ENCODE results near the gene PRKD2.
"Not testable (repeated sequence)": the region's sequence is repeated elsewhere in the genome, so short reads cannot be mapped to it uniquely, and the experiment has no call there.

PRKD2 gene

DNA sequence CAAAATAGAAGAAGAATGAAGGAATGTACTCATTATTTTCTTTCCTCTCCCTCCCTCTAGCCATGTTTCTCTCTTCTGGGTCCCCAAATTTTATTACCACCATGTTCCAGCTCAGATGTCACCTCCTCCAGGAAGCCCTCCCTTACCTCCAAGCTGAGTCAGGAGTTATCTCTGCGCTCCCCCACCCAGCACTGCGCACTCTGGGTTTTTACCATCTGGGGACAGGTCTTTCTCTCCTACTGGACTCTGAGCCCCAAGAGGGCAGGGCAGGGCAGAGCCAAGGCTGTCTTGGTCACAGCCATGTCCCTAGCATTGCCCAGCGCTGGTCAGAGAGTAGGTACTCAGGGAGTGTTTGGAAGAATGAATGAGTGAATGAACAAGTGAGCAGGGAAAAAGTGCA lies 83.8 kb downstream of the PRKD2 start:
- Histone ChIP-seq H3K9ac (ENCODE audit: low read depth, low read length) (no peak overlapping the region), H3K27me3 (ENCODE audit: insufficient read depth, low read length) (peaks cover 68% of the 10 kb centered on the region), H3K27ac (ENCODE audit: low read length) (no peak overlapping the region), H3K4me3 (ENCODE audit: low read length) (no peak overlapping the region), H3K36me3 (ENCODE audit: insufficient read depth, low read depth, low read length) (no peaks in the 10 kb centered on the region), H3K4me1 (ENCODE audit: insufficient read depth, low read length) (peaks cover 10% of the 10 kb centered on the region), H3K9me3 (ENCODE audit: insufficient read depth, low read depth, low read length) (no peaks in the 10 kb centered on the region)

DNA sequence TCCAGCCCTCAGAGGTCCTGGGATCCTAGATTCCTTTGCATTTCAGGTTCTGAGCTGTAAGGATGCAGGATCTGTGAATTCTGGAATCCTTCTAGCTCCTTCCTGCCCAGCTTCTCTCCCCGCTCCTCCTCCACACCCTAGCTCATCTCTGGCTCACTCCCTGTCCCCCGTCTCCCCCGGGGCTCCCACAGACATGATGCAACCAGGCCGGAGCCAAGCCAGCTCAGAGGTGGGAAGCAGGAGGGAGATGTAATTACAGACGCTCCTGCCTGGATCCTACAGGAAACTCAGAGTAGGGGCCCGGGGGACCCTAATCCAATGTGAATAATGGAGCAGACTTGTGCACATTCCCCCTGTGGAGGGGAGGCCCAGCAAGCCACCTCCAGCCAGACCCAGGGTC lies 85.4 kb downstream of the PRKD2 start:
- Histone ChIP-seq H3K36me3 (ENCODE audit: insufficient read depth, low read depth, low read length) (no peaks in the 10 kb centered on the region), H3K4me3 (ENCODE audit: low read length) (0 out of 2 replicates have a peak overlapping the region, but pooled peaks have one; percentile 16), H3K27ac (ENCODE audit: low read length) (no peak overlapping the region), H3K9ac (ENCODE audit: low read depth, low read length) (no peak overlapping the region), H3K9me3 (ENCODE audit: insufficient read depth, low read depth, low read length) (no peaks in the 10 kb centered on the region), H3K27me3 (ENCODE audit: insufficient read depth, low read length) (peaks cover 51% of the 10 kb centered on the region), H3K4me1 (ENCODE audit: insufficient read depth, low read length) (peaks cover 10% of the 10 kb centered on the region)

DNA sequence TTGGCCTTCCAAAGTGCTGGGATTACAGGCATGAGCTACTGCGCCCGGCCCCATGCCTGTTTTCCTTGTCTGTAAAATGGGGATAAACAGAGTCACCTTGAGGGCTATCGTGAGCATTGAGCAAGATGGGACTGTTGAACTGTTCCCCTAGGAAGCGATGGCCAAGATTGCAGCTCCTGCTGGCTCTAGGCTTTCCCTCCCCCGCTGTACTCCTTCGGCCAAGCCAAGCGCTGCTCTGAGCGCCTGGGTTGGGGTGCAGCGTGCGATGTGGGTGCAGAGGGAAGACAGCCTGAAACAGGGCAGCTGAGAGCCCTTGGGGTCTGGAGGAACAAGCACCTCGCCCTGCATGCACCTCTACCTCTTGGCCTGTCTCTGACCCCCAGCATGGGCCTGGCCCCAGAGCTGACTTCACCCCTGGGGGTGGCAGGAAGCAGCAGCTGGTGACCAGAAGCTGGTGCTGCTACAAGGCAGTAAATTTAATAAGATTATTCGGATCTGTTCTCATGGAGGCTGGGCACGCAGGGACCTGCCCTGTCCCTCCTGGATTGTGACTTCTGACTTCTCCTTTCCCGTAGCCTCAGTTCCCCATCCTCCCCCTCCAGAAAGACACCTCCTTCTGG lies 86.2 kb downstream of the PRKD2 start:
- Histone ChIP-seq H3K4me1 (ENCODE audit: insufficient read depth, low read length) (peaks cover 10% of the 10 kb centered on the region), H3K27ac (ENCODE audit: low read length) (no peak overlapping the region)

DNA sequence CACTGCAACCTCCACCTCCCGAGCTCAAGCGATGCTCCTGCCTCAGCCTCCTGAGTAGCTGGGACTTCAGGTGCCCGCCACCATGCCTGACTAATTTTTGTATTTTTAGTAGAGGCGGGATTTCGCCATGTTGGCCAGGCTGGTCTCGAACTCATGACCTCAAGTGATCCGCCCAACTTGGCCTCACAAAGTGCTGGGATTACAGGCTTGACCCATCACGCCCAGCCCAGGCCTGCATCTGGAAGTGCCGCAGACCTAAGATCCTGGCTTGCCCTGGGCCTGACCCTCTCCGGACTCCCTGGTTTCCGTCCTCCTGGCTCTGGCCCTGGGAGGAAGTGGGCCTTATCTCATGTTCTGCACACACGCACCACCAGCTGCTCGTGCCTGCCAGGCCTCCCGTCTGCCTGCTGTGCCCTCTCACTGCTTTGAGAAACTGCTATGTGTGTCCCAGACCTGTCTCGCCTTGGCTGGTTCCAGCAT lies 87.3 kb downstream of the PRKD2 start:
- no peaks in the 10 kb centered on the region for H3K36me3 ChIP-seq (ENCODE audit: insufficient read depth, low read depth, low read length)
- H3K4me3 ChIP-seq (ENCODE audit: low read length) = no peak overlapping the region
- no peak overlapping the region for H3K9ac ChIP-seq (ENCODE audit: low read depth, low read length)
- peaks cover 34% of the 10 kb centered on the region for H3K27me3 ChIP-seq (ENCODE audit: insufficient read depth, low read length)
- H3K9me3 ChIP-seq (ENCODE audit: insufficient read depth, low read depth, low read length) = no peaks in the 10 kb centered on the region
- H3K4me1 ChIP-seq (ENCODE audit: insufficient read depth, low read length) = peaks cover 10% of the 10 kb centered on the region
- H3K27ac ChIP-seq (ENCODE audit: low read length) = no peak overlapping the region

More for the DNA sequence above, 86.2 kb downstream of the PRKD2 start:
- Histone ChIP-seq H3K27me3 (ENCODE audit: insufficient read depth, low read length) (peaks cover 43% of the 10 kb centered on the region), H3K36me3 (ENCODE audit: insufficient read depth, low read depth, low read length) (no peaks in the 10 kb centered on the region), H3K4me3 (ENCODE audit: low read length) (no peak overlapping the region), H3K9me3 (ENCODE audit: insufficient read depth, low read depth, low read length) (no peaks in the 10 kb centered on the region), H3K9ac (ENCODE audit: low read depth, low read length) (no peak overlapping the region)

DNA sequence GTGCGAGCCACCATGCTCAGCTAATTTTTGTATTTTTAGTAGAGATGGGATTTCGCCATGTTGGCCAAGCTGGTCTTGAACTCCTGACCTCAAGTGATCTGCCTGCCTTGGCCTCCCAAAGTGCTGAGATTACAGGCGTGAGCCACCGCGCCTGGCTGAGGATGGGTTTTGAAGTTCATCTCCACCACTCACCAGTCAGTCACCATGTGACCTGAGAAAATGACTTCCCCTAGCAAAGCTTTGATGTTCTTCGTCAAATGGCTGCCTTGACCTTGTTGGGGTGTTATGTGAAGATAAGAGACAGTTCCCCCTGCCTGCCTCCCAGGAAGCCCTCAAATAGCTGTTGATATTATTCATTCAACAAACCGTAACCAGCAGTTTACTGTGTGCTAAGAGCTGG lies 87.9 kb downstream of the PRKD2 start:
- H3K27ac ChIP-seq (ENCODE audit: low read length); H3K36me3 ChIP-seq (ENCODE audit: insufficient read depth, low read depth, low read length); H3K9me3 ChIP-seq (ENCODE audit: insufficient read depth, low read depth, low read length); H3K4me3 ChIP-seq (ENCODE audit: low read length); H3K9ac ChIP-seq (ENCODE audit: low read depth, low read length): not testable (repeated sequence)
- Histone ChIP-seq H3K27me3 (ENCODE audit: insufficient read depth, low read length) (peaks cover 31% of the 10 kb centered on the region), H3K4me1 (ENCODE audit: insufficient read depth, low read length) (peaks cover 10% of the 10 kb centered on the region)

DNA sequence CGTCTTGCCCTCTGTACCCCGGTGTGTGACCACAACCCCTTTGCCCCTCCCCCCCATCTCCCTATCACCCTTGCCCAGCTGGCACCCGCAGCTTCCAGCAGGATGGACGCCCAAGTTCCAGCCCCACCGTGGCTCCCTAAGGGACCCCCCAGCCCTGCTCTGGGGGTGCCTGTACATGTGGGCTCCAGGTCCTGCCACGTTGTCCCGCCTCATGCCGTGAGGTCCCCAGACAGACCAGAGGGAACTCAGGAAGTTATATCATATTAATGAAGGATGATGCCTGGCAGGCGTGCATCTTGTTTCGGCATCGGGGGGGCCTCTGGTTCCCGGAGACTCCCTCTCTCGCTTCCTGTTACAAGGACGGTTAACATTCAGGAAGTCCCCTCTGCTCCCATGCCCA lies 90.5 kb downstream of the PRKD2 start:
- Histone ChIP-seq H3K27ac (ENCODE audit: low read length) (no peak overlapping the region), H3K9me3 (ENCODE audit: insufficient read depth, low read depth, low read length) (no peaks in the 10 kb centered on the region), H3K27me3 (ENCODE audit: insufficient read depth, low read length) (peaks cover 5% of the 10 kb centered on the region; the same call in 1 of the 2 replicates), H3K4me1 (ENCODE audit: insufficient read depth, low read length) (peaks cover 11% of the 10 kb centered on the region), H3K9ac (ENCODE audit: low read depth, low read length) (no peak overlapping the region), H3K4me3 (ENCODE audit: low read length) (no peak overlapping the region), H3K36me3 (ENCODE audit: insufficient read depth, low read depth, low read length) (no peaks in the 10 kb centered on the region)

DNA sequence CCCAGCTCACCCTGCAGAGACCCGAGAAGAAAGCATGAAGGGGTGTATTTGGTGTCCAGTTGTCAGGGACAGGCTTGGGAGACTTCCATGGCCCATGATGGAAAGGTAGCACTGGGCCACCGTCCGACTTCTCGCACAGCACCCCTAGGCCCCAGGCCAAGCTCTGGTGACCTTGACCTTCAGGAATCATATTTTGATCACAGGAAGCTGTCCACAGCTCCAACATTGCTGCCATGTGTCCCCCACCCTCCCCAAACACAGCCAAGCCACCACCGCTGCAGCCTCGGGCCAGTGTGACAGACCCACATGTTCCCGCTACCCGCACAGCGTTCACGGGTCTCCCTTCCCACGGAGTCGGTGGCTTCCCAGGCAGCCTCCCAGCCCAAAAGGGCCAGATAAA lies 91.2 kb downstream of the PRKD2 start:
- peaks cover 7% of the 10 kb centered on the region; the same call in 1 of the 2 replicates for H3K27me3 ChIP-seq (ENCODE audit: insufficient read depth, low read length)
- no peak overlapping the region for H3K27ac ChIP-seq (ENCODE audit: low read length)
- no peak overlapping the region for H3K4me3 ChIP-seq (ENCODE audit: low read length)
- H3K9me3 ChIP-seq (ENCODE audit: insufficient read depth, low read depth, low read length) = no peaks in the 10 kb centered on the region
- no peak overlapping the region for H3K9ac ChIP-seq (ENCODE audit: low read depth, low read length)
- H3K36me3 ChIP-seq (ENCODE audit: insufficient read depth, low read depth, low read length) = no peaks in the 10 kb centered on the region
- H3K4me1 ChIP-seq (ENCODE audit: insufficient read depth, low read length) = peaks cover 7% of the 10 kb centered on the region

DNA sequence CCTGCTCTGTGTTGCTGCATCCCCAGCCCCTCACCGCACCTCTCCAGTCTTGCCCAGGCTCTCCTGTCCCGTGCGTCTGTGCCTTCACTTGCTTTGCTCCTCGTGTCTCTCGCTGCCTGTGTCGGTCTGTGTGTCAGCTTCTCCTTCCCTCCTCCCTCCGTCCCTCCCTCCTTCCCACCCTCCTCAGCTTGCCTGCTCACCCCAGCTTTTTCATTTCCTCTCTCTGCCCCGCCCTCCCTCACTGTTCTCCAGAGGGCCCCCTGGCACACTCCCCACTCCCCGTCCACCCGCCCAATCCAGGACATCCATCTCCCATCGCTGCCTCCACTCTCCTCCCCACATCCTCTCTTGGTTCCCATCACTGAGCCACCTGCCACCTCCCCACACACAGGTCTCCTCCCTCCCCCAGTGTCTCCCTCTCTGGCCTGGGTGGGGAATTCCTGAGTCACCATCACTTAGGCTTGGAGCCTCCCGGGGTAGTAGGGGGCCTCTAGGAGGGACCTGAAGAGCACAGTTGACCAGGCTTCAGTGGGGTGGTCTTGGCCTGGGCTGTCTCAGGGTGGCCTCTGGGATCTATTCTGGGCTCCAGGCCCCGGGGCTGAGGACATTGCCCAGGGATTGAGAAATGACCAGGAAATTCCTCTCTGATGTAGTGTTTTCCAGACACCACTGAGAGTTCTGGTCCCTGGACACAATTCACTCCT lies 91.8 kb downstream of the PRKD2 start, which contains the start of gene PTGIR:
Gene PTGIR (minus strand): TSS at position 132 of the 704 bp plus-strand sequence. CDS start 864 bp downstream, outside the sequence.
- Histone ChIP-seq H3K27me3 (ENCODE audit: insufficient read depth, low read length) (peaks cover 7% of the 10 kb centered on the region; the same call in 1 of the 2 replicates), H3K36me3 (ENCODE audit: insufficient read depth, low read depth, low read length) (no peaks in the 10 kb centered on the region), H3K9ac (ENCODE audit: low read depth, low read length) (no peak within 1 kb of the TSS), H3K4me1 (ENCODE audit: insufficient read depth, low read length) (peaks cover 4% of the 10 kb centered on the region; the same call in 1 of the 2 replicates), H3K4me3 (ENCODE audit: low read length) (no peak within 1 kb of the TSS), H3K27ac (ENCODE audit: low read length) (no peak within 1 kb of the TSS), H3K9me3 (ENCODE audit: insufficient read depth, low read depth, low read length) (no peaks in the 10 kb centered on the region)
